Measurements from ENCODE around the gene GPR162.

DNA sequence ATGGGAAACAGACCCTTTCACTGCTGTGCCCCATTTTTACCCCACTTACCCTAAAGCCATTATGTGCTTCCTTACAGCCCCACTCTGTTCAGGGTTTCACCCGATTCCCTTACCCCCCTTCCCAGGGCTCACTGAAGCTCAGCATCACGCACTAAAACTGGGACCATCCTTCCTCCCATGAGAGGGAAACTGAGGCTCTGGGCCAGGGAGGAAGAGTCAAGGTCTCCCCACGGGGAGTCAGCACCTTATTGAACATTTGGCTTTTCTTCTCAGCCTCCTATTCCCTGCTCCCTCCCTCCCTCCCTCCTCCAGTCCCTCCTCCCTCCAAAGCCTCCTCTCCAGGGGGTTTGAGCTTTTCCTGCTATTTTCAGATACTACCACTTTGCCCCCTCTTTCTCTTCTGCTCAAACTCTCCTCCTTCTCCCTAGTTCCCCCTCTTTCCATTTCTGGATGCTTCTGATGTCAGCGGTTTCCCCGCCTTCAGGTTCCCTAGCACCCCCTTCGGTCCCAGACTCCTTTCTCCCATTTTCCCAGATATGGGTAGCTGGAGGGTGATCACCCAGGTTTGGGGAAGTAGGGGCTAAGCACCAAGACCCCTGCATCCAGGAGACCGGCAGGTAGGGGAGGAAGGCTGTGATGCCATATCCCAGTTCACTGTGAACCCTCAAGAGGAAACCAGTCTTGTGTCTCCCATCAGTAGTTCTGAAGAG, 960 bp downstream of the GPR162 start:
- TF ChIP-seq, protein P1, sequence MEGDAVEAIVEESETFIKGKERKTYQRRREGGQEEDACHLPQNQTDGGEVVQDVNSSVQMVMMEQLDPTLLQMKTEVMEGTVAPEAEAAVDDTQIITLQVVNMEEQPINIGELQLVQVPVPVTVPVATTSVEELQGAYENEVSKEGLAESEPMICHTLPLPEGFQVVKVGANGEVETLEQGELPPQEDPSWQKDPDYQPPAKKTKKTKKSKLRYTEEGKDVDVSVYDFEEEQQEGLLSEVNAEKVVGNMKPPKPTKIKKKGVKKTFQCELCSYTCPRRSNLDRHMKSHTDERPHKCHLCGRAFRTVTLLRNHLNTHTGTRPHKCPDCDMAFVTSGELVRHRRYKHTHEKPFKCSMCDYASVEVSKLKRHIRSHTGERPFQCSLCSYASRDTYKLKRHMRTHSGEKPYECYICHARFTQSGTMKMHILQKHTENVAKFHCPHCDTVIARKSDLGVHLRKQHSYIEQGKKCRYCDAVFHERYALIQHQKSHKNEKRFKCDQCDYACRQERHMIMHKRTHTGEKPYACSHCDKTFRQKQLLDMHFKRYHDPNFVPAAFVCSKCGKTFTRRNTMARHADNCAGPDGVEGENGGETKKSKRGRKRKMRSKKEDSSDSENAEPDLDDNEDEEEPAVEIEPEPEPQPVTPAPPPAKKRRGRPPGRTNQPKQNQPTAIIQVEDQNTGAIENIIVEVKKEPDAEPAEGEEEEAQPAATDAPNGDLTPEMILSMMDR (IDR thresholded peaks at IDR 0.05 in 2 of 3, conservative IDR thresholded peaks at IDR 0.05 in 1 of 3; ENCODE audit: borderline replicate concordance in 1 of 3, insufficient read depth in 1 of 3, low read depth in 2 of 3, low read length in 2 of 3), result no peak
- TF ChIP-seq SIN3A (IDR thresholded peaks at IDR 0.05; ENCODE audit: low read depth) (no peak), POLR2A (IDR thresholded peaks at IDR 0.05; ENCODE audit: borderline replicate concordance, extremely low read depth, insufficient read depth, insufficient read length) (no peak), EZH2 (IDR thresholded peaks at IDR 0.05) (no peak), POLR2AphosphoS5 (IDR thresholded peaks at IDR 0.05; ENCODE audit: low read depth, low read length) (no peak), EZH2phosphoT487 (IDR thresholded peaks at IDR 0.05; ENCODE audit: borderline replicate concordance) (no peak), ATF3 (IDR thresholded peaks at IDR 0.05) (no peak), YY1 (IDR thresholded peaks at IDR 0.05; ENCODE audit: extremely low read depth, insufficient replicate concordance, low read depth, low read length) (no peak), RAD21 (IDR thresholded peaks at IDR 0.05; ENCODE audit: low read depth) (no peak), TCF7L2 (IDR thresholded peaks at IDR 0.05; ENCODE audit: borderline replicate concordance, extremely low read depth, insufficient read depth, insufficient read length) (no peak)
- TF ChIP-seq, protein P2, sequence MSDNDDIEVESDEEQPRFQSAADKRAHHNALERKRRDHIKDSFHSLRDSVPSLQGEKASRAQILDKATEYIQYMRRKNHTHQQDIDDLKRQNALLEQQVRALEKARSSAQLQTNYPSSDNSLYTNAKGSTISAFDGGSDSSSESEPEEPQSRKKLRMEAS (IDR thresholded peaks at IDR 0.05), result no peak
- TF ChIP-seq, protein P3, sequence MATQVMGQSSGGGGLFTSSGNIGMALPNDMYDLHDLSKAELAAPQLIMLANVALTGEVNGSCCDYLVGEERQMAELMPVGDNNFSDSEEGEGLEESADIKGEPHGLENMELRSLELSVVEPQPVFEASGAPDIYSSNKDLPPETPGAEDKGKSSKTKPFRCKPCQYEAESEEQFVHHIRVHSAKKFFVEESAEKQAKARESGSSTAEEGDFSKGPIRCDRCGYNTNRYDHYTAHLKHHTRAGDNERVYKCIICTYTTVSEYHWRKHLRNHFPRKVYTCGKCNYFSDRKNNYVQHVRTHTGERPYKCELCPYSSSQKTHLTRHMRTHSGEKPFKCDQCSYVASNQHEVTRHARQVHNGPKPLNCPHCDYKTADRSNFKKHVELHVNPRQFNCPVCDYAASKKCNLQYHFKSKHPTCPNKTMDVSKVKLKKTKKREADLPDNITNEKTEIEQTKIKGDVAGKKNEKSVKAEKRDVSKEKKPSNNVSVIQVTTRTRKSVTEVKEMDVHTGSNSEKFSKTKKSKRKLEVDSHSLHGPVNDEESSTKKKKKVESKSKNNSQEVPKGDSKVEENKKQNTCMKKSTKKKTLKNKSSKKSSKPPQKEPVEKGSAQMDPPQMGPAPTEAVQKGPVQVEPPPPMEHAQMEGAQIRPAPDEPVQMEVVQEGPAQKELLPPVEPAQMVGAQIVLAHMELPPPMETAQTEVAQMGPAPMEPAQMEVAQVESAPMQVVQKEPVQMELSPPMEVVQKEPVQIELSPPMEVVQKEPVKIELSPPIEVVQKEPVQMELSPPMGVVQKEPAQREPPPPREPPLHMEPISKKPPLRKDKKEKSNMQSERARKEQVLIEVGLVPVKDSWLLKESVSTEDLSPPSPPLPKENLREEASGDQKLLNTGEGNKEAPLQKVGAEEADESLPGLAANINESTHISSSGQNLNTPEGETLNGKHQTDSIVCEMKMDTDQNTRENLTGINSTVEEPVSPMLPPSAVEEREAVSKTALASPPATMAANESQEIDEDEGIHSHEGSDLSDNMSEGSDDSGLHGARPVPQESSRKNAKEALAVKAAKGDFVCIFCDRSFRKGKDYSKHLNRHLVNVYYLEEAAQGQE (IDR thresholded peaks at IDR 0.05; ENCODE audit: low read depth), result no peak

All from HCT116 (cell line).